CD4-positive, alpha-beta memory T cell (primary cell): ENCODE measurements around the gene SUPT5H. TPM values are rescaled to one million over a fixed set of nuclear protein-coding genes. Genes with fewer than 3 reads are reported as not detected.
"Not testable (repeated sequence)": the region's sequence is repeated elsewhere in the genome, so short reads cannot be mapped to it uniquely, and the experiment has no call there.

ENCODE experiments used
- CTCF ChIA-PET: fragments of 350-600 bp; sonication (Branson Sonifier 250); formaldehyde crosslinking; loops from one replicate; lab custom pipeline; 2021; ENCODE audit warnings: inconsistent platforms; ENCODE audit not compliant: partially characterized antibody; lab: Charles Lee
- POLR2A ChIA-PET: fragments of 350-600 bp; sonication (Branson Sonifier 250); formaldehyde crosslinking; loops from one replicate; lab custom pipeline; 2021; ENCODE audit not compliant: partially characterized antibody; lab: Charles Lee
- DNase-seq, 5 donors: peaks; one replicate each; pipeline versions ENCODE4 v3.0.0 to v3.0.0-alpha.2; 2020 to 2022; ENCODE audit warnings: mixed read lengths in 1 of 5
- H3K27ac ChIP-seq: one replicate; pipeline ENCODE4 v1.7.0; 2013; ENCODE audit warnings: low read depth, low read length
- H3K27me3 ChIP-seq: 2 replicates; pipeline ENCODE4 v1.7.0; 2013; ENCODE audit warnings: mild to moderate bottlenecking, low read length, moderate library complexity; ENCODE audit not compliant: insufficient read depth
- H3K36me3 ChIP-seq: 2 replicates; pipeline ENCODE4 v1.7.0; 2013; ENCODE audit warnings: mild to moderate bottlenecking, low read length, moderate library complexity; ENCODE audit not compliant: insufficient read depth
- H3K4me1 ChIP-seq: 2 replicates; pipeline ENCODE4 v1.7.0; 2013; ENCODE audit warnings: mild to moderate bottlenecking, low read length, moderate library complexity; ENCODE audit not compliant: insufficient read depth
- H3K4me3 ChIP-seq, 2 donors: one replicate each; pipeline ENCODE4 v1.7.0; 2013; ENCODE audit warnings: low read length in 2 of 2, mild to moderate bottlenecking in 1 of 2
- H3K9me3 ChIP-seq, 2 donors: one replicate each; pipeline ENCODE4 v1.7.0; 2013; ENCODE audit warnings: low read length in 2 of 2, control low read depth in 1 of 2; ENCODE audit not compliant: control insufficient read depth in 1 of 2
- H3K27ac Mint-ChIP-seq, 7 donors: one replicate each; pipeline ENCODE4 v1.8.0; 2020 to 2021; ENCODE audit warnings: mixed read lengths in 7 of 7, mild to moderate bottlenecking in 6 of 7, inconsistent platforms in 3 of 7, moderate library complexity in 3 of 7
- H3K27me3 Mint-ChIP-seq, 2 donors: one replicate each; pipeline ENCODE4 v1.8.0; 2020 to 2021; ENCODE audit warnings: mixed read lengths in 2 of 2
- H3K36me3 Mint-ChIP-seq, 2 donors: one replicate each; pipeline ENCODE4 v1.8.0; 2020 to 2021; ENCODE audit warnings: mixed read lengths in 2 of 2, inconsistent platforms in 1 of 2, mild to moderate bottlenecking in 1 of 2
- H3K4me1 Mint-ChIP-seq, 4 donors: one replicate each; pipeline ENCODE4 v1.8.0; 2020 to 2021; ENCODE audit warnings: mixed read lengths in 4 of 4, mild to moderate bottlenecking in 1 of 4
- H3K4me3 Mint-ChIP-seq, 8 donors: one replicate each; pipeline ENCODE4 v1.8.0; 2020 to 2021; ENCODE audit warnings: mixed read lengths in 8 of 8, mild to moderate bottlenecking in 7 of 8, moderate library complexity in 6 of 8, inconsistent platforms in 3 of 8
- H3K9me3 Mint-ChIP-seq, 8 donors: one replicate each; pipeline ENCODE4 v1.8.0; 2020 to 2021; ENCODE audit warnings: mixed read lengths in 8 of 8, mild to moderate bottlenecking in 5 of 8, inconsistent platforms in 3 of 8, moderate library complexity in 1 of 8
- intact Hi-C: fragments of 100-400 bp; cut with micrococcal nuclease; formaldehyde crosslinking; loops from one replicate; pipeline ENCODE4 v1.15.1; 2023
- polyA plus RNA-seq, 2 donors: library from polyadenylated mRNA; unstranded; fragments of 300-500 nt; fragmentation: Illumina TruSeq; gene quantifications; one replicate each; pipeline ENCODE4 v1.2.3, GENCODE V29; 2021
- total RNA-seq, 2 experiments: library from RNA; stranded (reverse); gene quantifications; one replicate each; pipeline ENCODE4 v1.2.3, GENCODE V29; 2021

SUPT5H gene
- total and polyA plus RNA-seq, 4 experiments from 2014 or later: 47.4 to 236 (median 173) TPM

GRCh38 chr19:39438270-39438934, 7.0 kb upstream of the SUPT5H start:
- H3K27ac ChIP-seq: no peak overlapping the region
- Mint-ChIP-seq H3K9me3 (peaks cover 0 to 5% (median 0%) of the 10 kb centered on the region in 8 donors), H3K4me3 (no peak overlapping the region), H3K36me3 (peaks cover 18 to 26% of the 10 kb centered on the region in 2 donors), H3K4me1 (peaks cover 26 to 48% (median 30%) of the 10 kb centered on the region in 4 donors), H3K27ac (no peak overlapping the region), H3K27me3 (peaks cover 0 to 3% of the 10 kb centered on the region in 2 donors)
- no peaks in the 10 kb centered on the region for H3K27me3 ChIP-seq
- H3K4me3 ChIP-seq: no peak overlapping the region
- peaks cover 26% of the 10 kb centered on the region for H3K4me1 ChIP-seq
- CTCF ChIA-PET: interaction anchor here (0.9 to 5.1 kb wide), 3 partner anchors 95 to 234 kb away, joined by 3 to 56 read pairs (median 46); partner anchors contain the start of gene EID2B
- no peak for DNase-seq
- peaks cover 12% of the 10 kb centered on the region for H3K36me3 ChIP-seq
- POLR2A ChIA-PET: interaction anchor here (3.6 kb wide), 1 partner anchor 36 kb away, joined by 53 read pairs; no protein-coding TSS in a partner anchor
- intact Hi-C loops: no loop called here
- no peaks in the 10 kb centered on the region for H3K9me3 ChIP-seq

DNA sequence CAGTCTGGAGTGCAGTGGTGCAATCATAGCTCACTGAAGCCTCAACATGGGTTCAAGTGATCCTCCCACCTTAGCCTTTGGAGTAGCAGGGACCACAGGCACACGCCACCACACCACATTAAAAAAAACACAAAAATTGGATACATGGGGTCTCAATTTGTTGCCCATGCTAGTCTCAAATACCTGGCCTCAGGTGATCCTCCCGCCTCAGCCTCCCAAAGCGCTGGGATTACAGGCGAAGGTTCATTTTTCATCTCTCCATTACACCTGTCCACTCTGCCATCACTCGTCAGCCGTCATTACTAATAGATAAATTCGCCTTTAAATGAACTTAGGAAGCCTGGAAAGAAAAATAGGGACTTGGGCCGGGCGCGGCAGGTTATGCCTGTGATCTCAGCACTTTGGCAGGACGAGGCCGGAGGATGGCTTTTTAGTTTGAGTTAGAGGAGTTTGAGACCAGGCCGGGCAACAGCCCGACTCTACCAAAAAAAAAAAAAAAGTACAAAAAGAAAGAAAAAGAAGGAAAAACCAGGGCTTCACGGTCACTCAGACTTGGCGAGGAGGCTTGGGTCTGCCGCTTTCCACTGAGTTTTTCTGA, 685 bp upstream of the SUPT5H start:
- peaks cover 35 to 64% (median 45%) of the 10 kb centered on the region in 4 donors for H3K4me1 Mint-ChIP-seq

DNA sequence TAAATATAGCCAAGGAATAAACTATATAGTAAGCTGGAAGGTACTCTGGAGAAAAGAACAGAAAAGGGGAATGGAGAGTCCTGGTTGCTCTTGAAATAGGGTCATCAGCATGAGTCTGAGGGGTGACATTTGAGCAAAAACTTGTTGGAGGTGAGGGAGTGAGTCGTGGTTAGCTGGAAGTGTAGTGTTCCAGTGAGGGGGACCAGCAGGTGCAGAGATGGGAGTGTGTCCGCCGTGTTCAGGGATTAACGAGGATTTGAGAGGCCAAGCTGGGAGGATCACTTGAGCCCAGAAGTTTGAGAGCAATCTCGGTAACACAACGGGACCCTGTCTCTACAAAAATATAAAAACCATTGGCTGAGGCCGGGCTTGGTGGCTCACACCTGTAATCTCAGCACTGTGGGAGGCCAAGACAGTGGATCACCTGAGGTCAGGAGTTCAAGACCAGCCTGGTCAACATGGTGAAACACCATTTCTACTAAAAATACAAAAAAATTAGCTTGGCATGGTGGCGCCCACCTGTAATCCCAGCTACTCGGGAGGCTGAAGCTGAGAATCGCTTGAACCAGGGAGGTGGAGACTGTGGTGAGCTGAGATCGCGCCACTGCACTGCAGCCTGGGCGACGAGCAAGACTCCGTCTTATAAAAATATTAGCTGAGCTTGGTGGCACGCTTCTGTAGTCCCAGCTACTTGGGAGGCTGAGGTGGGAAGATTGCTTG, 1.1 kb downstream of the SUPT5H start:
- H3K27me3 Mint-ChIP-seq: peaks cover 0 to 2% of the 10 kb centered on the region in 2 donors
- intact Hi-C loops: loop anchor here (5.0 kb wide), 1 partner anchor 386 kb away; the partner anchor contains the start of gene DYRK1B
- Histone ChIP-seq H3K9me3 (no peaks in the 10 kb centered on the region), H3K4me1 (peaks cover 62% of the 10 kb centered on the region), H3K27me3 (no peaks in the 10 kb centered on the region), H3K4me3 (peak overlapping the region; percentile 98), H3K27ac (peak overlapping the region; percentile 99), H3K36me3 (peaks cover under 1% of the 10 kb centered on the region)
- H3K27ac Mint-ChIP-seq: peak overlapping the region; percentile 88 to 98 (median 95)
- ChIA-PET POLR2A (interaction anchor here (0.7 to 5.5 kb wide), 10 partner anchors 12 to 1917 kb away, joined by 3 to 153 read pairs (median 8); partner anchors contain the start of genes EID2B, MED29, PAF1 and RPS16), CTCF (interaction anchor here (2.5 to 2.7 kb wide), 3 partner anchors 11 to 87 kb away, joined by 12 to 13 read pairs (median 12); partner anchors contain the start of genes EID2B and RPS16)
- H3K4me1 Mint-ChIP-seq: peaks cover 40 to 70% (median 53%) of the 10 kb centered on the region in 4 donors
- peaks cover 10 to 34% of the 10 kb centered on the region in 2 donors for H3K36me3 Mint-ChIP-seq
- DNase-seq: peak in 1 of 5 donors; percentile 39
- H3K9me3 Mint-ChIP-seq: no peaks in the 10 kb centered on the region
- peak overlapping the region; percentile 89 to 98 (median 96) for H3K4me3 Mint-ChIP-seq

More for the DNA sequence above, 685 bp upstream of the SUPT5H start:
- peak overlapping the region; percentile 89 to 98 (median 96) for H3K4me3 Mint-ChIP-seq
- H3K9me3 ChIP-seq: no peaks in the 10 kb centered on the region
- H3K4me1 ChIP-seq: peaks cover 44% of the 10 kb centered on the region
- H3K4me3 ChIP-seq: peak overlapping the region; percentile 79 to 98
- peaks cover 9 to 30% of the 10 kb centered on the region in 2 donors for H3K36me3 Mint-ChIP-seq
- H3K27ac ChIP-seq: peak overlapping the region; percentile 99
- peaks cover 0 to 2% of the 10 kb centered on the region in 2 donors for H3K27me3 Mint-ChIP-seq
- peak overlapping the region; percentile 88 to 98 (median 95) for H3K27ac Mint-ChIP-seq
- intact Hi-C loops: loop anchor here (1.0 to 5.0 kb wide), 6 partner anchors 8 to 388 kb away; partner anchors contain the start of genes DYRK1B, EID2, MED29 and PAF1
- ChIA-PET CTCF (interaction anchor here (0.7 to 2.7 kb wide), 6 partner anchors 9 to 89 kb away, joined by 3 to 13 read pairs (median 8); partner anchors contain the start of genes EID2B and RPS16), POLR2A (interaction anchor here (0.7 to 5.5 kb wide), 29 partner anchors 10 to 1899 kb away, joined by 3 to 153 read pairs (median 5); partner anchors contain the start of genes EID2, EID2B, GMFG and MED29)
- H3K9me3 Mint-ChIP-seq: no peaks in the 10 kb centered on the region
- peak in 1 of 5 donors; percentile 1 for DNase-seq
- H3K36me3 ChIP-seq: no peaks in the 10 kb centered on the region
- no peaks in the 10 kb centered on the region for H3K27me3 ChIP-seq

- no peak overlapping the region for H3K4me3 ChIP-seq
- H3K4me1 Mint-ChIP-seq: peaks cover 52 to 82% (median 69%) of the 10 kb centered on the region in 4 donors
- ChIA-PET POLR2A (interaction anchor here (5.5 kb wide), 1 partner anchor 14 kb away, joined by 153 read pairs; the partner anchor contains the start of gene RPS16), CTCF (no interaction called here)
- peak overlapping the region; percentile 74 to 98 (median 94) for H3K4me3 Mint-ChIP-seq
- no peaks in the 10 kb centered on the region for H3K27me3 ChIP-seq
- H3K9me3 Mint-ChIP-seq: no peaks in the 10 kb centered on the region
- H3K36me3 Mint-ChIP-seq: peaks cover 25 to 48% of the 10 kb centered on the region in 2 donors
- DNase-seq: peak in 1 of 5 donors; percentile 37
- H3K9me3 ChIP-seq: no peaks in the 10 kb centered on the region
- peaks cover 16% of the 10 kb centered on the region for H3K36me3 ChIP-seq
- intact Hi-C loops: loop anchor here (5.0 kb wide), 1 partner anchor 384 kb away; the partner anchor contains the start of gene DYRK1B
- no peaks in the 10 kb centered on the region for H3K27me3 Mint-ChIP-seq
- peaks cover 70% of the 10 kb centered on the region for H3K4me1 ChIP-seq
- peak overlapping the region; percentile 64 to 98 (median 88) for H3K27ac Mint-ChIP-seq
- peak overlapping the region; percentile 38 for H3K27ac ChIP-seq
These were observed 2.9 kb downstream of the SUPT5H start for GRCh38 chr19:39448271-39448670.

DNA sequence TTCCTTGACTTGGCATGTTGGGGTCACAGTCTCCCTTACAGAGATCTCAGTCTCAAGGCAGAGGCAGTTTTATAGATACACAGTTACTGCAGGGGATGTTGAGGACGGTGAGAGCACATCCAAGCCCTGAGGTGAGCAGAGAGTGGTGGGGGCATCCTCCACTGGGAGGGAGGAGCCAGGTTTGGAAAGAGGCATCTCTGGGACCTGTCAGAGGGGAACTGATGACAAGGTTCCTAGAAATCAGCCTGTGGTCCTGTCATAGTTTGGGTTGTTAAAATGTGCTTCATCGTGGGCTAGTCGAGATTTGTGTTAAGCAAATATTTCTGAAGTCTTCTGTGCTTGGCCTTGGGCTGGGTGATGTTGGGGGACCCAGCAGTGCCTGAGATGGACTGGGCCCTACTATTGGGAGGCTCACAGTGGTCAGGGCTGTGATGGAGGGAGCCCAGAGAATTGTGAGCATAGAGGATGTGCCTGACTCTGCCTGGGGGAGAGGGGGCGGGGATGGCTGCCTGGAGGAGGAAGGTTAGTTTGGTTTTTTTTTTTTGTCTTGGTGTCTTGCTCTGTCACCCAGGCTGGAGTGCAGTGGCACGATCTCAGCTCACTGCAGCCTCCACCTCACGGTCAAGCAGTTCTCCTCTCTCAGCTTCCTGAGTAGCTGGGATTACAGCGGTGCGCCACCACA, 3.9 kb downstream of the SUPT5H start:
- Mint-ChIP-seq H3K4me1 (peaks cover 52 to 83% (median 70%) of the 10 kb centered on the region in 4 donors), H3K9me3 (no peaks in the 10 kb centered on the region), H3K27me3 (no peaks in the 10 kb centered on the region), H3K36me3 (peaks cover 27 to 57% of the 10 kb centered on the region in 2 donors), H3K27ac (peak overlapping the region; percentile 70 to 93 (median 77)), H3K4me3 (peak overlapping the region in 7 of 8 donors; percentile 53 to 89 (median 65))
- Histone ChIP-seq H3K4me1 (peaks cover 70% of the 10 kb centered on the region), H3K9me3 (no peaks in the 10 kb centered on the region), H3K27me3 (no peaks in the 10 kb centered on the region), H3K4me3 (no peak overlapping the region), H3K27ac (peak overlapping the region; percentile 12), H3K36me3 (peaks cover 19% of the 10 kb centered on the region)
- ChIA-PET POLR2A (interaction anchor here (0.6 to 5.5 kb wide), 3 partner anchors 9 to 83 kb away, joined by 3 to 153 read pairs (median 3); partner anchors contain the start of genes EID2B and RPS16), CTCF (interaction anchor here (1.1 kb wide), 1 partner anchor 25 kb away, joined by 3 read pairs; no protein-coding TSS in a partner anchor)
- DNase-seq: peak in 1 of 5 donors; percentile 21
- intact Hi-C loops: loop anchor here (5.0 kb wide), 1 partner anchor 383 kb away; the partner anchor contains the start of gene DYRK1B

- peaks cover 61% of the 10 kb centered on the region for H3K4me1 ChIP-seq
- CTCF ChIA-PET, POLR2A ChIA-PET: not testable (repeated sequence)
These were observed 5.9 kb downstream of the SUPT5H start for GRCh38 chr19:39451257-39451656.

More at GRCh38 chr19:39451257-39451656, 5.9 kb downstream of the SUPT5H start:
- H3K27me3 ChIP-seq, H3K27ac ChIP-seq, H3K4me3 Mint-ChIP-seq, DNase-seq, H3K9me3 Mint-ChIP-seq, H3K9me3 ChIP-seq, intact Hi-C loops, H3K27me3 Mint-ChIP-seq, H3K4me3 ChIP-seq: not testable (repeated sequence)
- H3K4me1 Mint-ChIP-seq: peaks cover 47 to 72% (median 64%) of the 10 kb centered on the region in 4 donors
- peak overlapping the region in 1 of 7 donors; percentile 85 for H3K27ac Mint-ChIP-seq
- peaks cover 26% of the 10 kb centered on the region for H3K36me3 ChIP-seq
- H3K36me3 Mint-ChIP-seq: peaks cover 26 to 51% of the 10 kb centered on the region in 2 donors
